Renal pelvis (tissue), 4 donors: Measurements from ENCODE around the gene FAM240A. TPM values are rescaled to one million over a fixed set of nuclear protein-coding genes. Genes with fewer than 3 reads are reported as not detected.
A peak's percentile ranks its signal among the peaks of the same experiment; 100 is the strongest.

Experiments used
- DNase-seq: peaks from one replicate; pipeline ENCODE4 v3.0.0-alpha.2; 2013
- polyA plus RNA-seq, 3 donors: library from polyadenylated mRNA; unstranded; fragments of 120-200 nt; gene quantifications; one replicate each; pipeline ENCODE4 v1.2.1, GENCODE V29; 2013; ENCODE audit not compliant: insufficient read length in 3 of 3

The FAM240A gene
- polyA plus RNA-seq, 3 donors: 0.13 to 0.17 (median 0.16) TPM

DNA sequence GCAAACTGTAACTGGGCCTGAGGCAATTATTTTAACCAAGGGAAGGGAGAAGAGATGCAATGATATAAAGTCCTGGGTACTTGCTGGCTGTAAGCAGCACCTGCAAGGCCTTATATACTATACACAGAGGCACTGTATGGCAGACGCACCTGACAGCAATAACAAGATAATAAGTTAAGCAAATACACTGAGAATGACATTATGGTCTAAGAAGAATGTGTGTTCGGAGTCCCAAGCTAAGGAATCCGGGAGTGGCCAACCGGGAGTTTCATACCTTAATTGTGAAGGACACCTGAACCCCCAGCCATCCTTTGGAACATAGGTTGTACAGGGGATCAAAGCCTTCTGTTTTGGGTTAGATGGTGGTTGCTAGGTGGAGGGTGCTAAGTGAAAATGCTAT lies 13.7 kb downstream of the FAM240A start:
- no peak for DNase-seq

DNA sequence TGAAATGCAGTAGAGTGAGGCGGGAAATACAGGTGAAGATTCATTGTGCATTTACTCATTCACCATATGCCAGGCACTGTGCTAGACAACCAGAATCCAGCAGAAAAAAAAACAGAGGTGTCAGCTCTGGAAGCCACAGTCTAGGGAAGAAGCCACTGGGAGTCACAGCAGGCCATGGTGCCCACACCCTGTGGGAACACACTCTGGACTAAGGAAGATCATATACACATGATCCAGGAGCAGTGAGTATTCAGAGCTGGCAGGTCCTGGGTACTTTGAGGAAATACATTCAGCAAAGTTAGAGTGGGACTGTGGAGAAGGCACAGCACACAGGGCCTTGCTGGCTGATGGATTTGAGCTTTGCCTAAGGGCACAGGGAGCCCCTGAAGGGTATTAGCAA lies 14.8 kb downstream of the FAM240A start:
- DNase-seq: no peak

DNA sequence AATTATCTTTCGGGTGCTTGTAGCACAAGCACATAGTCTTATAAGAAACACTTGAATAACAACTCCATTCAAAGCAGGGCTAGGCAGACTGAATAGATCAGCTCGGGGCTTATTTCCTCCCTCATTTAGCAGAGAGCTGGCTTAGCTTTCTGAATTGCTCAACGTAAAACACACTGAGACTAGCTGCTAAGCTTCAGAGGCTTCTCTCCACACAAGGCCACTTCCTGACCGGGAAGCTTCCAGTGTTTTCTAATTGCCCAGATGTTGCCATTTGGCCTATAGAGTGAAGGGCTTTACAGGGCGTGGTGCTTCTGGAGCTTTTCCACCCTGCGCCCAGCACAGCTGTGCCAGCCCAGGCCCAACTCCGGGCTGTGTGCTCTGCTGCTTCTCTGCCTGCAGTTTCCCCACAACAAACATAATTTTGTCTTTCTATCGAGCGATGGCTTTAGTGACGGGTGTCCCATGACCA lies 16.6 kb downstream of the FAM240A start:
- DNase-seq: no peak

DNA sequence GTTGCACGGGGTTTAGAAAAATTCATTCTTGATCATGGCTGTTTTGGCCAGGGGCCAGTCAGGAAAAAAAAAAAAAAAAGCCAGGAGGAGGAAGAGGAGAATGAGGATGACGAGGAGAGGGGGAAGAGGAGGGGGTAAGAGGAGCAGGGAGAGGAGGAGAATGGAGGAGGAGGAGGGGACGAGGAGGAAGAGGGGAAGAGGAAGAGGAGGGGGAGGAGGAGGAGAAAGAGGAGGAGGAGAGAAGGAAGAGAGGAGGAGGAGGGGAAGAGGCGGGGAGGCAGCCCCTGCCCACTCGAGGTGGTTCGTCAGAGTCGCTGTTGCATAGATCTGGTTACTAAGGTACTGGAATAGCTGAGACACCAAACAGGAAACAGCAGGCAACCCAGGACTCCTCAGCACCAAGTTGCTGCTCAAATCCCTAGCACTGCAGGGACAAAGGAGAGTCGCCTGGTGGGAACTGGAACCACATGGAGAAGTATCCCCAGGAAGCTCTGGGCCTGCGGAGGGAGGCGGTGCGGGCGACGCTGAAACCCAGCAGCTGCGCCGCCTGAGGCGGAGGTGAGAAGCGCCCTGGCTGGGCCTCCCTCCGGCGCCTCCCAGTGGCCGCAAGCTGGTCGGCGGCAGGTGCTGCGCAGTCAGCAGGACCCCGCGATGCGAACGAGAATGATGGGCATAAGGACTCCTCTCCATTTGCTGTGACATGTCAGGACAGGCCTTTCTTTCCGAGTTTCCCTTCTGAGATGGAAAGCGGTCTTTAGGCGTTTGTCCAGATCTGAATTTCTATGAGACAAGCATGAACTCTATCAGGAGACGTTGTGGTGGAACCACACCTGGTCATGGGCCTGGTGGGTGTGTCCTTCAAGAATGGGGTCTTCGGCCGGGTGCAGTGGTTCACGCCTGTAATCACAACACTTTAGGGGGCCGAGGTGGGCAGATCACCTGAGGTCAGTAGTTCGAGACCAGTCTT lies 17.5 kb downstream of the FAM240A start:
- DNase-seq: peak; percentile 82

DNA sequence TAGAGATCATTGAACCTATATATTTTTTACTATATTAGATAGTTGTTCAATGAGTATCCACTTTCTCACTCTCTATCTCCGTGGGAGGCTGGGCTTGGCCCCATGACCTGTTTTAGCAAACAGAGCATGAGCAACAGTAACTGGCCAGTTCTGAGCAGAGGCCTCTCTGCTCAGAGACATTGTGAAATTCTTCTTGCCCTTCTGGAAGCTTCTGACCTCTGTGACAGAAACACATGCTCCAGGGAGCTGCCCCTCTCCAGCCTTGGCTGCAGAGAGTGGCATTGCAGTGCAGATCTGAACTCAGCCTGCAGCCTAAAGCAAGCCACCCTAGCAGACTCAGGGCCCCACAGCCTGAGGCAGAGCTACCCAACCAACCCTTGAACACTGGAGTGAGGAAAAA lies 20.5 kb downstream of the FAM240A start:
- DNase-seq: no peak

DNA sequence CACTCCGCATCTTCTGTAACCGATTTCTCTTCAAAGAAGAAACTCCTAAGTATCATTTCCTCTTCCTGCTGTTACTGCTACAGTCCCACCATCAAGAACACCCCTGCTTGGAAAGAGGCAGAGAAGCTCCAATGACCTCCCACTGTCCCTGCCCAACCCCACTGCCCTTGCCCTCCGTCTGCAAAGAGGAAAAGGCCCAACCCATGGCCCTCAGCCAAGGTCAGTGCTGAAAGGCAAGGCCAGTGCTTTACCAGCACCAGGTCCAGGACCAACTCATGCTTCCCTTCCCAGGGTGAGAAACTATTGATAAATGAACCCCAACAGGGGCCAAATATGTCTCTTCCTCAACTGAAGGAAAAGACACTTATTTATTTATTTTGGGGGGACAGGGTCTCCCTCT lies 22.5 kb downstream of the FAM240A start:
- DNase-seq: no peak

DNA sequence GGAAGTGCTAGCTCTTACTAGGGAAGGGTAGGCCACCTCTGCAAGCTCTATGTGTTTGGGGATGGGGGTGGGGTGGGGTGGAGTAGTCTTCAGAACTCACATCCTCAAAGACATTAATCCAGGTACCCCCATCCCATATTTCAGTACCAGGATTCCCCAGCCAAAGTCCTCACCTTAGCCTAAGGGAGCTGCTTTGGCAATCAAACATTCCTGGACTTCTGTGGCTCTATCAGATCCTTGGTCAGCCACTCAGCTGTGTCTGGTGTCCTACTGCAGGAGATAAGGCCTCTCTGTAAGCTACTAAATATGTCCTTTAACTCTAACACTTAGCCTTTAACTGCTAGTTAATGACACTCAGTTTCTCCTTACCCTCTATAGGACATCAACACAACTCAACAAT lies 26.9 kb downstream of the FAM240A start:
- no peak for DNase-seq

DNA sequence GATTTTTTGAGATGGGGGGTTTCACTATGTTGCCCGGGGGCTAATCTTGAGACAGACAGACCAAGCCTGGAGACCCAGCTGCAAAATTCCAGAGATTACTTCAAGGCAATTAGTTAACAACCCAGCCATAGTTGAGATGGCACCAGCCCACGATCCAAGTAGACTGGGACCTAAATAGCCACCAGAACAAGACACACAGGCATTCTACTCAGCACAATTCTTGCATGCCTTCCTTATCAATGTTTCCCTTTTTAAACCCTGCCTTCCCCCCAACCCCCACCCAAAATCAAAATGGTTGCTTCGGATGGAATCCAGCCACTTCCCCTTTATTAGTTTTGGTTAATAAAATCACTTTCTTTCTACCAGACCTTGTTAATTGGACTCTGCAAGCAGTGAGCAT lies 28.6 kb downstream of the FAM240A start:
- DNase-seq: no peak

DNA sequence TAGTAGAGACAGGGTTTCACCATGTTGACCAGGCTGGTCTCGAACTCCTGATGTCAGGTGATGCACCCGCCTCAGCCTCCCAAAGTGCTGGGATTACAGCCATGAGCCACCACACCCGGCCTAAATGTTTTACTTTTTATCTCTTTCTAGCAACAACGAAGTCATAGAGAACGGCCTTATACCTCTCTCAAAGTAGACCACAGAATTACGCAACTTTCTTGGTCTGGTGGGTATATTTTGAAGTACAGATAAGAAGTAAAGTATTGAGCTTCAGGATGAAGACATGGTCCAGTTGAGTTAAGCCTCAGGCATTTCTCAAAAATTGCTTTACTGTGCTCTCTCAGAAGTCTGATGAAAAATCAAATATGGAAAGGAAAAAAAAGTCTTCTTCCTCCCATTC lies 30.6 kb downstream of the FAM240A start:
- DNase-seq: no peak

DNA sequence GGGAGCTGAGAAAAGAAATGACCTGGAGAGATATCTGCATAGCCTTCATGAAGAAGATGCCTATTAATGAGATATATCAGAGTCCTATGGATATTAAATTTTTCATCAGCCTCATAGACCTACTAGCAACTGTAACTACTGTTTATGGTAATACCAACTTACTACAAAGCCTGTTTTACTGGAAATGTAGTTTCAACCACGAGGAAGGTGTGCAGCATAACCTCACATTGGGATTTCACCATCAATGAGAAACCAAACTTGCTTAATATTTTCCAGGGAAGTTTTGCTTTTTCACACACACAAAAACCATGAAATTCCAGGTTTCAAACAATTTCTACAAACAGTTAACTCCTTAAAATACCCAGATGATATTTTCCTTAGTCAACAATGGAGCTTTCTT lies 31.4 kb downstream of the FAM240A start:
- no peak for DNase-seq

DNA sequence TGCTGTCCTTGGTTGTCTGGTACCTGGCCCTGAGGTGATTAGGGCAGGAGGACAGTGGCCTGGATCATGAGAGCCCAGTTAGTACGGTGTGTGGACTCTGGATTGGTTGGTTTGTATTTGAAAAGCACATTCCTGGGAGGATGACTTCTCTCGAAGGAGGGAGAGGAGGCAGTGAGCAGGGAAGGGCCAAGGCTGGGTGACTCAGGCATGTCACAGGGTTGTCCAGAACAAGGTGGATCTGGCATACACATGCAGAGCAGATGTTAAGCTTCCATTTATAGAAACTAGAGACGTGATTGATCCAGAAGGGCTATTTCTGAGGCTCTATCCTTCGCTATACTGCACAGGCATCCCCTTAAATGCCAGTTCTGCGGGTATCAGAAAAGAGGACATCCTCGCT lies 34.4 kb downstream of the FAM240A start:
- no peak for DNase-seq

DNA sequence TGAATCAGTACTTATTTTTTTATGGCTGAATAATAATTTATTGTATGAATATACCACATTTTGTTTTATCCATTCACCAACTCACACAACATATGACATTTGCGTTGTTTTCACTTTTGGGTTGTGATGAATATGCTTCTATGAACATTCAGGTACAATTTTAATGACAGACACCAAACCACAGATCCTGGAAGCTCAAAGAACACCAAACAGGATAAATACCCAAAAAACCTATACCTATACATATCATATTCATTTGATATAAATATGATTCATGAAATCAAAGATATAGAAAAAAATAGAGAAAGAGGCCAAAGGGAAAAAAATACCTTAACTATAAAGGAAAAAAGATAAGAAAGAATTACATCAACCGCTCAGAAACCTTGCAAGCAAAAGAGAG lies 35.8 kb downstream of the FAM240A start:
- DNase-seq: no peak

DNA sequence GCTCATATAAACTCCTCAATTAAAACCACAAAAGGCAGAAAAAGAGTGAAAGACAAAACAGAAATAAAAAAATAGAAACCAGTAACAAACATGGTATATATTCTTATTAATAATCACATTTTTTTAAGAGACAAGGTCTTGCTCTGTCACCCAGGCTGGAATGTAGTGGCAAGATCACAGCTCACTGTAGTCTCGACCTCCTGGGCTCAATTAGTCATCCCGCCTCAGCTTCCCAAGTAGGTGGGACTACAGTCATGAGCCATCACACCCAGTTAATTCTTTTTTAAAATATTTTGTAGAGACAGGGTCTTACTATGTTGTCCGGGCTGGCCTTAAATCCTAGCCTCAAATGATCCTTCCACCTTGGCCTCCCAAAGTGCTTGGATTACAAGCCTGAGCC lies 37.1 kb downstream of the FAM240A start:
- no peak for DNase-seq

DNA sequence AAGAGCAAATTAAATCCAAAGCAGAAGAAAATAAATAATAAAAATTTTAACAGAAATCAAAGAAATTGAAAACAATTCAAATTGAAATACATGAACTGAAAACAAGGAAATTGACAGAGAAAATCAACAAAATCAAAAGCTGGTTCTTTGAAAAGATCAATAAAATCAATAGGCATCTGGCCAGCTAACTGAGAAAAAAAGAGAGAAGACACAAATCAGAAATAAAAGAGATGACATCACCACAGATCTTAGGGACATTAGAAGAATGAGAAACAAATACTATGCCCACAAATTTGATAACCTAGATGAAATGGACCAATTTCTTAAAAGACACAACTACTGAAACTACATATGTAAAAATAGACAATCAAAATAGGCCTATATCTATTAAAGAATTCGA lies 38.8 kb downstream of the FAM240A start:
- DNase-seq: no peak

DNA sequence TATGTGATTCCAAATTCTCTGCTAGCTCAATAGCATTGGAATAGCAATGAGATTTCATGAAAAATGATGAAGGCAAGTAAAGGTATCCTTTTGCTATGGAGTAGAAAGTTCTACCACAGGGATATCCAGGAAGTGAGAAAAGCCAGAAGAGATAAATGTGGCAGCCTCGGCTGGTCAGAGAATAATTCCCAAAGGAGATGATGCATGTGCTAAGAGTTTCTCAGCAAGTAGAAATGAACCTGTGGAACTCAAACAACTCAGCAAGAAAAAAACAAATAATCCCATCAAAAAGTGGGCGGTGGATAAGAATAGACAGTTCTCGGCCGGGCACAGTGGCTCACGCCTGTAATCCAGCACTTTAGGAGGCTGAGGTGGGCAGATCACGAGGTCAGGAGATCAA lies 42.9 kb downstream of the FAM240A start:
- DNase-seq: no peak

DNA sequence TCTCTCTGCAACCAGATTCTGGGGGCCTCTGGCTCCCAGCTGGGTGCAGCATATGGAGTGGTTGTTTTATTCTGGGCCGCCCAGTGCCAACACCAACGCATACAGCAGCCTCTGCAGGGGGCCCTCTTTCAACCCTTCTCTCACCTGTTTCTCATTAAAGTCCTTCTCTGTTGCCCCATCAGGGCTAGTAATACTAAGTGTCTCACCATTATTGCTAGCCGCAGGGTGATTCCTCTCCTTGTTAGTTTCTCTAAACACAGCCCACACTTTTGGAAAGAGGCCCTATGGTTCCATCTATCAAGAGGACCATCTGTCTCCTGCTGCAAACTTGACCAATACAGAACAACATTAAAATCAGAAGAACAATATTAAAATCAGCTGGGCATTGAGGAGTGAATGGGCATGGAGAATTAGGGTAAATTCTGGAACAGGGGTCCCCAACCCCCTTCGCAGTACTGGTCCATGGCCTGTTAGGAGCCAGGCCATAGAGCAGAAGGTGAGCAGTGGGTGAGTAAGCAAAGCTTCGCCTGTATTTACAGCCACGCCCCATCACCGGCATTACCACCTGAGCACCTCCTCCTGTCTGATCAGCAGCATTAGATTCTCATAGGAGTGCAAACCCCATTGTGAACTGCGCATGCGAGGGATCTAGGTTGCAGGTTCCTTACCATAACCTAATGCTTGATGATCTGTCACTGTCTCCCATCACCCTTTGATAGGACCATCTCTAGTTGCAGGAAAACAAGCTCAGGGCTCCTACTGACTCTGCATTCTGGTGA lies 44.6 kb downstream of the FAM240A start:
- no peak for DNase-seq

DNA sequence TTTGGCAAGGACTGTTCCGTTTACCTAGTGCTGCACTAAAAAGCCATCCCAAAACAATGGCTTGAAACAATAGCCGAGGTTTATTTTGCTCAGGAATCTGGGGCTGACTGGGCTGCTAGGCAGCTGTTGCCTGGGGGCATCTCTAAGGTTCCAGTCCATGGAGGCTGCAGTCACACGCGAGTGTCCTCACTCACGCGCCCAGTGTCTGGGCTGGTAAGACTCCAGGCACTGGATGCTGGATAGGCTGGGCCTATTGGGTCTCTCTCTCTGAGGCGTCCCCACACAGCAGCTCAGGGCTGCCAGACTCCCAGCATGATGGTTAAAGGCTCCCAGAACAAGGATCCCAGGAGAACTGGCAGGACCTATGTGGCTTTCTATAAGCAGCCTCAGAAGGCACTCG lies 47.0 kb downstream of the FAM240A start:
- no peak for DNase-seq

DNA sequence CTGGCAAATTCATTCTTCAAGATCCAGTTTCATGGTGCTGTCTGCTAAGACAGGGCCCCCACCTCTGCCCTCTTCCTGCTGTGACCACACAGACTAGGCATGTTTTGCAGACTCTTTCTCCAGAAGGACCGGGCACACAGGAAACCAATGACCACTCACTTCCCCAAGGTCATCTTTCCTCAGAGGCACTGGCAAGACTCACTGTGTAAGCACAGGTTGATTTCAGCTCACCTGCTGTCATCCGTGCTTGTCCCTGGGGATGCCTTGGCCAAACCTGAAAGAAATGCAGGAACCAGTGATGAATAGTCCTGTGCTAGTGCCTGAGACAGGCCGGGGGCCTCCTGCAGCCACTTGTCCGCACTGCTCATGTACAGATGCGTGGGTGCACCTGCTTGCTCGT lies 47.7 kb downstream of the FAM240A start:
- DNase-seq: no peak

DNA sequence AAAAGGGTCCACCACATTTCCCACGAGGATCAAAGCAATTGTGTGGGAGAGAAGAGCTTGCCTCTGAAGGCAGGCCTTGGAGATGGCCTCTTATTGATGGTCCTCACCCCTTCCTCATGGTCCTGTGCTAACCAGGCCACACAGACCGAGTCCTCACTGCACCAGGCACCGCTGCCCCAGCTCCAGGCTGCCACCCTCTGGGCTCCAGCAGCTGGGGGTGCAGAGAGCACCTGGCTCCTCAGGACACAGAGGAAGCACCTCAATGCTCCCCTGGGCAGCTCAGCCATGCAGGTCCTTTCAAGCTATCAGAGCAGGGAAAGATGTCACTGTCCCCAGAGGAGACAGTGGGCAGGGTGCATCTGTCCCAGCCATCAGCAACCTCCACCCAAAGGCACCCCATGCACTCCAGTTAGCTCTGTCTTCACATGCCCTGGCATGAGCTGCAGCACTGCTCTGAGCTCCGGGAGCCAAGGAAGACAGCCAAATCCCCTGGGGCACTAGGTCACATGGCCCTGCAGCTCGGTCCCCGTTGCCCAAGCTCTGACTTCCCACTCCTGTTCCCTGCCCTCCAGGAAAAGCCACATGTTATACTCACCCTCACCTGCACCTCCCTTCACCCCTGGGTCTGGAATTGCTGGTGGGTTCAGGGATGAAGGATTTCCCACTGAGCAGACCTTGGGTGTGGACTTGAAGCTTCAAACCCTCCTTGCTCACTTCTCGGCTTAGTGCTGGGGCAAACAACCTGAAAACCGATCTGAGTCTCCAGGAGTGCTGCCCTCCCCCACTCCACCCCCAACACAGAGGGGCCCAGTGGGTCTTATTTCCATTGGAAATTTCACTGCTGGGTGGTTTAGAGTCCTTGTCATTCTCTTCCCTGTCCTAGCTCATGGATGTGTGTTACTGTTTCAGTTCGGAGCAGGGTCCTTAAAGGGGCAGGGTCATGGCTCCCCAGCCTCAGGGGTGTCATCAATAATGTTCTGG lies 48.5 kb downstream of the FAM240A start:
- DNase-seq: no peak

DNA sequence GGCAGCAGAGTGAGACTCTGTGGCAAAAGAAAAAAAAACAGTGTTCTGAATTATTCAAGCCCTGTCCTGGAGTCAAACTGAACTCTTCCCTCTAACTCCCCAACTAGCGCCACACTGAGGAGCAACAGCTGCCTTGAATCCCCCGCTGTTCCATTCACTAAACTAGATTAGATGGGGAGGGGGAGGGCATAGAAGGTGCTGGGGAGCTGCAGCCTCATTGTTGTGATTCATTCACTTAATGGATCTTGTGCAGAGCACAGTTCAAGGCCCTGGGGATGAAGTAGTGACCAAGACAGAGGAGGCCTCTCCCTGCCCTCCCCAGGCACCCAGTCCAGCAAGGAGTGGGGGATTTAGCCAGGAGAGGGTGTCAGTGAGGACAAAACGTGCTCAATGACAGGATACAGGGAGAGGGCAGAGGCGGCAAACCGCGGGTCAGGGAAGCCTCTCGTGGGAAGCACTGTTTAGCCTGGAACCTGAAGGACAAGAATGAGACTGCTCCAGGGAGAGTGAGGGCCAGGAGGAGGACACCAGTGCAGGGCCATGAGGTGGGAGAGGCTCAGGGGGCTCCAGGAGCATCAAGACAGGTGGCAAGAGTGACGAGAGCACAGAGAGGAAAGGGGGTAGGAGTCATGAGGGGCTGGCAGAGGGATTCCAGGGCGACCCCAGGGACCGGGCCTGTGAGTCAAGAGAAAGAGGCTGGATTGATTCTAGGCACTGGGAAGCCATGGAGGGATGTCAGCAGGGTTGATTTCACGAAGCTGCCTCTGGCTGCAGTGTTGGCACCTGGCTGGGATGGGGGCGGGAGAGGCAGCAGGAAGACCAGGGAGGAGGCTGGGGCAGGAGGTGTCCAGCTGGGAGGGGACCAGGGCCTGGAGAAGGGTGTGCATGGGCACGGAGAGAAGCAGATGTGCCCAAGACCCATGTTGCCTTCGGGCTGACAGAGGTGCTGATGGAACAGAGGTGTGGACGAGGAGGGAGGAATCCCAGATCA lies 49.7 kb downstream of the FAM240A start:
- no peak for DNase-seq
